Parathyroid adenoma (tissue), 2 donors: ENCODE measurements around the gene GORASP2.
A peak's percentile ranks its signal among the peaks of the same experiment; 100 is the strongest.

Experiments used
- H2AFZ ChIP-seq: fragments of 300-600 bp; sonication (generic); one replicate; pipeline ENCODE4 v1.7.0; 2017; ENCODE audit warnings: antibody characterized with exemption, mild to moderate bottlenecking
- H3K27ac ChIP-seq: fragments of 300-600 bp; sonication (generic); one replicate; pipeline ENCODE4 v1.7.0; 2017
- H3K27me3 ChIP-seq: fragments of 300-600 bp; sonication (generic); one replicate; pipeline ENCODE4 v1.7.0; 2017; ENCODE audit warnings: low read length; ENCODE audit not compliant: control insufficient read depth, insufficient read depth
- H3K36me3 ChIP-seq: fragments of 300-600 bp; sonication (generic); one replicate; pipeline ENCODE4 v1.7.0; 2017; ENCODE audit warnings: low read length; ENCODE audit not compliant: control insufficient read depth, insufficient read depth
- H3K4me1 ChIP-seq: fragments of 300-600 bp; sonication (generic); one replicate; pipeline ENCODE4 v1.7.0; 2017; ENCODE audit warnings: control low read depth
- H3K4me2 ChIP-seq: fragments of 300-600 bp; sonication (generic); one replicate; pipeline ENCODE4 v1.7.0; 2017; ENCODE audit warnings: low read length
- H3K4me3 ChIP-seq: fragments of 300-600 bp; sonication (generic); one replicate; pipeline ENCODE4 v1.7.0; 2017; ENCODE audit warnings: low read depth, low read length
- H3K79me2 ChIP-seq: fragments of 300-600 bp; sonication (generic); one replicate; pipeline ENCODE4 v1.7.0; 2017; ENCODE audit warnings: control low read depth
- H3K9ac ChIP-seq: fragments of 300-600 bp; sonication (generic); one replicate; pipeline ENCODE4 v1.7.0; 2017; ENCODE audit warnings: mild to moderate bottlenecking
- H3K9me3 ChIP-seq: fragments of 300-600 bp; sonication (generic); one replicate; pipeline ENCODE4 v1.7.0; 2017; ENCODE audit warnings: low read length; ENCODE audit not compliant: control insufficient read depth
- CTCF ChIP-seq: fragments of 300-600 bp; sonication (generic); IDR thresholded peaks from one replicate; pipeline ENCODE4 v1.7.0; 2017; ENCODE audit warnings: antibody characterized with exemption, mild to moderate bottlenecking
- donor health status: primary hyperparathyroidism.

GORASP2 gene

GRCh38 chr2:170928824-170929685, at the start of gene GORASP2:
Gene GORASP2 (plus strand): TSS chr2:170929253. CDS start chr2:170929341, 88 bp downstream.
- H3K36me3 ChIP-seq: no peaks in the 10 kb centered on the region
- peak within 1 kb of the TSS; percentile 97 for H3K4me2 ChIP-seq
- H3K9me3 ChIP-seq: no peaks in the 10 kb centered on the region
- no peaks in the 10 kb centered on the region for H3K27me3 ChIP-seq
- H3K4me3 ChIP-seq: peak within 1 kb of the TSS; percentile 92
- H3K27ac ChIP-seq: peak within 1 kb of the TSS; percentile 91
- H3K9ac ChIP-seq: peak within 1 kb of the TSS; percentile 96
- peaks cover 26% of the 10 kb centered on the region for H3K79me2 ChIP-seq
- TF ChIP-seq CTCF: peak; percentile 99
- peaks cover 5% of the 10 kb centered on the region for H3K4me1 ChIP-seq
- peak within 1 kb of the TSS; percentile 98 for H2AFZ ChIP-seq

- Histone ChIP-seq H3K27me3 (no peaks in the 10 kb centered on the region), H3K4me3 (no peak overlapping the region), H2AFZ (no peak overlapping the region), H3K27ac (no peak overlapping the region), H3K9ac (no peak overlapping the region), H3K4me1 (no peaks in the 10 kb centered on the region), H3K4me2 (no peak overlapping the region), H3K36me3 (no peaks in the 10 kb centered on the region), H3K79me2 (no peaks in the 10 kb centered on the region), H3K9me3 (no peaks in the 10 kb centered on the region)
- TF ChIP-seq CTCF: no peak
Observed at GRCh38 chr2:170881840-170882239, 47.2 kb upstream of the GORASP2 start.

GRCh38 chr2:170882758-170883157, 46.3 kb upstream of the GORASP2 start:
- Histone ChIP-seq H3K36me3 (no peaks in the 10 kb centered on the region), H3K27me3 (no peaks in the 10 kb centered on the region), H3K9me3 (no peaks in the 10 kb centered on the region), H3K4me2 (no peak overlapping the region), H2AFZ (no peak overlapping the region), H3K79me2 (no peaks in the 10 kb centered on the region), H3K27ac (no peak overlapping the region), H3K4me1 (no peaks in the 10 kb centered on the region), H3K4me3 (no peak overlapping the region), H3K9ac (no peak overlapping the region)
- TF ChIP-seq CTCF: no peak

GRCh38 chr2:170883683-170884082, 45.4 kb upstream of the GORASP2 start:
- no peaks in the 10 kb centered on the region for H3K79me2 ChIP-seq
- no peaks in the 10 kb centered on the region for H3K27me3 ChIP-seq
- H3K4me2 ChIP-seq: no peak overlapping the region
- no peaks in the 10 kb centered on the region for H3K36me3 ChIP-seq
- no peak overlapping the region for H3K27ac ChIP-seq
- H3K9me3 ChIP-seq: no peaks in the 10 kb centered on the region
- H3K4me1 ChIP-seq: no peaks in the 10 kb centered on the region
- H2AFZ ChIP-seq: no peak overlapping the region
- no peak overlapping the region for H3K9ac ChIP-seq
- H3K4me3 ChIP-seq: no peak overlapping the region
- no peak for TF ChIP-seq CTCF
